HEK293 (cell line): ENCODE data around the gene GLTP.
A peak's percentile ranks its signal among the peaks of the same experiment; 100 is the strongest.

ENCODE experiments used
- HIC1 ChIP-seq: fragments of 450-650 bp; formaldehyde crosslinking; IDR thresholded peaks from 2 replicates; pipeline ENCODE4 v1.5.1; 2016; ENCODE audit warnings: missing biosample characterization, missing genetic modification characterization
- KLF1 ChIP-seq: fragments of 450-650 bp; formaldehyde crosslinking; IDR thresholded peaks from 2 replicates; pipeline ENCODE4 v1.5.1; 2016; ENCODE audit warnings: missing biosample characterization, missing genetic modification characterization
- KLF16 ChIP-seq: fragments of 450-650 bp; formaldehyde crosslinking; IDR thresholded peaks from 2 replicates; pipeline ENCODE4 v1.5.1; 2017; ENCODE audit warnings: missing biosample characterization, missing genetic modification characterization
- KLF8 ChIP-seq: fragments of 450-650 bp; formaldehyde crosslinking; IDR thresholded peaks from 2 replicates; pipeline ENCODE4 v1.5.1; 2016; ENCODE audit warnings: missing biosample characterization, missing genetic modification characterization
- SCRT2 ChIP-seq: fragments of 450-650 bp; formaldehyde crosslinking; IDR thresholded peaks from 2 replicates; pipeline ENCODE4 v1.5.1; 2016; ENCODE audit warnings: missing biosample characterization, missing genetic modification characterization
- SP3 ChIP-seq: fragments of 450-650 bp; formaldehyde crosslinking; IDR thresholded peaks from 2 replicates; pipeline ENCODE4 v1.5.1; 2016; ENCODE audit warnings: missing biosample characterization, missing genetic modification characterization
- SP7 ChIP-seq: fragments of 450-650 bp; formaldehyde crosslinking; IDR thresholded peaks from 2 replicates; pipeline ENCODE4 v1.5.1; 2016; ENCODE audit warnings: missing biosample characterization, missing genetic modification characterization
- ZBTB17 ChIP-seq: fragments of 450-650 bp; formaldehyde crosslinking; IDR thresholded peaks from 2 replicates; pipeline ENCODE4 v1.5.1; 2016; ENCODE audit warnings: missing biosample characterization, missing genetic modification characterization
- ZEB2 ChIP-seq: fragments of 450-650 bp; formaldehyde crosslinking; IDR thresholded peaks from 2 replicates; pipeline ENCODE4 v1.5.1; 2016; ENCODE audit warnings: missing biosample characterization, missing genetic modification characterization
- ZFHX2 ChIP-seq: fragments of 450-650 bp; formaldehyde crosslinking; conservative IDR thresholded peaks from 2 replicates; pipeline ENCODE4 v1.5.1; 2016; ENCODE audit warnings: missing biosample characterization, missing genetic modification characterization
- ZNF2 ChIP-seq: fragments of 450-650 bp; formaldehyde crosslinking; IDR thresholded peaks from 2 replicates; pipeline ENCODE4 v1.5.1; 2016; ENCODE audit warnings: missing biosample characterization, missing genetic modification characterization
- ZNF423 ChIP-seq: fragments of 450-650 bp; formaldehyde crosslinking; IDR thresholded peaks from 2 replicates; pipeline ENCODE4 v1.5.1; 2016; ENCODE audit warnings: missing biosample characterization, missing genetic modification characterization
- ZNF449 ChIP-seq: fragments of 450-650 bp; formaldehyde crosslinking; IDR thresholded peaks from 2 replicates; pipeline ENCODE4 v1.5.1; 2017; ENCODE audit warnings: missing biosample characterization, mild to moderate bottlenecking, missing genetic modification characterization, moderate library complexity
- ZNF48 ChIP-seq: fragments of 450-650 bp; formaldehyde crosslinking; IDR thresholded peaks from 2 replicates; pipeline ENCODE4 v1.5.1; 2016; ENCODE audit warnings: missing biosample characterization, missing genetic modification characterization
- ZNF558 ChIP-seq: fragments of 450-650 bp; formaldehyde crosslinking; IDR thresholded peaks from 2 replicates; pipeline ENCODE4 v1.5.1; 2016; ENCODE audit warnings: missing biosample characterization, missing genetic modification characterization
- ZNF561 ChIP-seq: fragments of 450-650 bp; IDR thresholded peaks from 2 replicates; pipeline ENCODE4 v1.5.1; 2018; ENCODE audit warnings: missing biosample characterization, missing genetic modification characterization, borderline replicate concordance
- ZNF585B ChIP-seq: fragments of 450-650 bp; formaldehyde crosslinking; IDR thresholded peaks from 2 replicates; pipeline ENCODE4 v1.5.1; 2016; ENCODE audit warnings: missing biosample characterization, missing genetic modification characterization
- ZNF610 ChIP-seq: fragments of 450-650 bp; formaldehyde crosslinking; IDR thresholded peaks from 2 replicates; pipeline ENCODE4 v1.5.1; 2016; ENCODE audit warnings: missing biosample characterization, missing genetic modification characterization, borderline replicate concordance
- ZNF624 ChIP-seq: fragments of 450-650 bp; formaldehyde crosslinking; IDR thresholded peaks from 2 replicates; pipeline ENCODE4 v1.5.1; 2017; ENCODE audit warnings: missing biosample characterization, missing genetic modification characterization
- ZNF654 ChIP-seq: fragments of 450-650 bp; formaldehyde crosslinking; IDR thresholded peaks from 2 replicates; pipeline ENCODE4 v1.5.1; 2016; ENCODE audit warnings: low read depth, missing biosample characterization, missing genetic modification characterization
- ZNF658 ChIP-seq: fragments of 450-650 bp; formaldehyde crosslinking; IDR thresholded peaks from 2 replicates; pipeline ENCODE4; 2016; ENCODE audit warnings: missing biosample characterization, missing genetic modification characterization
- ZNF76 ChIP-seq: fragments of 450-650 bp; formaldehyde crosslinking; IDR thresholded peaks from 2 replicates; pipeline ENCODE4; 2016; ENCODE audit warnings: low read depth, missing biosample characterization, missing genetic modification characterization, borderline replicate concordance
- ZNF776 ChIP-seq: fragments of 450-650 bp; formaldehyde crosslinking; IDR thresholded peaks from 2 replicates; pipeline ENCODE4 v1.5.0; 2017; ENCODE audit warnings: missing biosample characterization, missing genetic modification characterization, borderline replicate concordance
- ZXDB ChIP-seq: fragments of 450-650 bp; formaldehyde crosslinking; IDR thresholded peaks from 2 replicates; pipeline ENCODE4 v1.5.1; 2016; ENCODE audit warnings: missing biosample characterization, missing genetic modification characterization
- TF ChIP-seq, protein P1 (sequence below): fragments of 450-650 bp; formaldehyde crosslinking; IDR thresholded peaks from 2 replicates; pipeline ENCODE4 v1.5.1; 2016; ENCODE audit warnings: missing biosample characterization, missing genetic modification characterization
- TF ChIP-seq, protein P2 (sequence below): fragments of 450-650 bp; formaldehyde crosslinking; IDR thresholded peaks from 2 replicates; pipeline ENCODE4 v1.5.1; 2016; ENCODE audit warnings: missing biosample characterization, missing genetic modification characterization
- TF ChIP-seq, protein P3 (sequence below): fragments of 450-650 bp; formaldehyde crosslinking; IDR thresholded peaks from 2 replicates; pipeline ENCODE4 v1.5.1; 2017; ENCODE audit warnings: missing biosample characterization, missing genetic modification characterization

The GLTP gene

GRCh38 chr12:109844983-109845823, 35.1 kb downstream of the GLTP start (continued):
- TF ChIP-seq HIC1 (tag by site-specific recombination) = peak; percentile 70; the same call in 1 of the 2 replicates
- no peak for TF ChIP-seq KLF16 (tag by site-specific recombination)
- TF ChIP-seq, protein P1, sequence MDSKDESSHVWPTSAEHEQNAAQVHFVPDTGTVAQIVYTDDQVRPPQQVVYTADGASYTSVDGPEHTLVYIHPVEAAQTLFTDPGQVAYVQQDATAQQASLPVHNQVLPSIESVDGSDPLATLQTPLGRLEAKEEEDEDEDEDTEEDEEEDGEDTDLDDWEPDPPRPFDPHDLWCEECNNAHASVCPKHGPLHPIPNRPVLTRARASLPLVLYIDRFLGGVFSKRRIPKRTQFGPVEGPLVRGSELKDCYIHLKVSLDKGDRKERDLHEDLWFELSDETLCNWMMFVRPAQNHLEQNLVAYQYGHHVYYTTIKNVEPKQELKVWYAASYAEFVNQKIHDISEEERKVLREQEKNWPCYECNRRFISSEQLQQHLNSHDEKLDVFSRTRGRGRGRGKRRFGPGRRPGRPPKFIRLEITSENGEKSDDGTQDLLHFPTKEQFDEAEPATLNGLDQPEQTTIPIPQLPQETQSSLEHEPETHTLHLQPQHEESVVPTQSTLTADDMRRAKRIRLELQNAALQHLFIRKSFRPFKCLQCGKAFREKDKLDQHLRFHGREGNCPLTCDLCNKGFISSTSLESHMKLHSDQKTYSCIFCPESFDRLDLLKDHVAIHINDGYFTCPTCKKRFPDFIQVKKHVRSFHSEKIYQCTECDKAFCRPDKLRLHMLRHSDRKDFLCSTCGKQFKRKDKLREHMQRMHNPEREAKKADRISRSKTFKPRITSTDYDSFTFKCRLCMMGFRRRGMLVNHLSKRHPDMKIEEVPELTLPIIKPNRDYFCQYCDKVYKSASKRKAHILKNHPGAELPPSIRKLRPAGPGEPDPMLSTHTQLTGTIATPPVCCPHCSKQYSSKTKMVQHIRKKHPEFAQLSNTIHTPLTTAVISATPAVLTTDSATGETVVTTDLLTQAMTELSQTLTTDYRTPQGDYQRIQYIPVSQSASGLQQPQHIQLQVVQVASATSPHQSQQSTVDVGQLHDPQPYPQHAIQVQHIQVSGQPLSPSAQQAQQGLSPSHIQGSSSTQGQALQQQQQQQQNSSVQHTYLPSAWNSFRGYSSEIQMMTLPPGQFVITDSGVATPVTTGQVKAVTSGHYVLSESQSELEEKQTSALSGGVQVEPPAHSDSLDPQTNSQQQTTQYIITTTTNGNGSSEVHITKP (tag by site-specific recombination) = no peak
- peak; percentile 16 for TF ChIP-seq SP7 (tag by site-specific recombination)
- TF ChIP-seq, protein P2, sequence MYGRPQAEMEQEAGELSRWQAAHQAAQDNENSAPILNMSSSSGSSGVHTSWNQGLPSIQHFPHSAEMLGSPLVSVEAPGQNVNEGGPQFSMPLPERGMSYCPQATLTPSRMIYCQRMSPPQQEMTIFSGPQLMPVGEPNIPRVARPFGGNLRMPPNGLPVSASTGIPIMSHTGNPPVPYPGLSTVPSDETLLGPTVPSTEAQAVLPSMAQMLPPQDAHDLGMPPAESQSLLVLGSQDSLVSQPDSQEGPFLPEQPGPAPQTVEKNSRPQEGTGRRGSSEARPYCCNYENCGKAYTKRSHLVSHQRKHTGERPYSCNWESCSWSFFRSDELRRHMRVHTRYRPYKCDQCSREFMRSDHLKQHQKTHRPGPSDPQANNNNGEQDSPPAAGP (tag by site-specific recombination) = no peak; the same call in 1 of the 2 replicates
- no peak for TF ChIP-seq ZNF776
- TF ChIP-seq ZNF558 (tag by site-specific recombination) = no peak
- peak; percentile 76 for TF ChIP-seq SP3
- TF ChIP-seq SCRT2 = peak; percentile 50
- TF ChIP-seq ZNF610 = peak; percentile 78; the same call in 1 of the 2 replicates
- no peak for TF ChIP-seq ZNF624 (tag by site-specific recombination)
- TF ChIP-seq ZNF76 (tag by site-specific recombination) = peak; percentile 54; the same call in 1 of the 2 replicates
- peak; percentile 68 for TF ChIP-seq ZNF654 (tag by site-specific recombination)
- TF ChIP-seq KLF8 (tag by site-specific recombination) = peak; percentile 17
- no peak for TF ChIP-seq ZNF585B (tag by site-specific recombination)
- peak; percentile 71 for TF ChIP-seq ZFHX2 (tag by site-specific recombination)
- TF ChIP-seq ZNF423 (tag by site-specific recombination) = no peak
- no peak for TF ChIP-seq ZNF658
- no peak for TF ChIP-seq ZNF48
- no peak for TF ChIP-seq ZNF561 (tag by site-specific recombination)
- TF ChIP-seq, protein P3, sequence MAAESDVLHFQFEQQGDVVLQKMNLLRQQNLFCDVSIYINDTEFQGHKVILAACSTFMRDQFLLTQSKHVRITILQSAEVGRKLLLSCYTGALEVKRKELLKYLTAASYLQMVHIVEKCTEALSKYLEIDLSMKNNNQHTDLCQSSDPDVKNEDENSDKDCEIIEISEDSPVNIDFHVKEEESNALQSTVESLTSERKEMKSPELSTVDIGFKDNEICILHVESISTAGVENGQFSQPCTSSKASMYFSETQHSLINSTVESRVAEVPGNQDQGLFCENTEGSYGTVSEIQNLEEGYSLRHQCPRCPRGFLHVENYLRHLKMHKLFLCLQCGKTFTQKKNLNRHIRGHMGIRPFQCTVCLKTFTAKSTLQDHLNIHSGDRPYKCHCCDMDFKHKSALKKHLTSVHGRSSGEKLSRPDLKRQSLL = peak; percentile 67; the same call in 1 of the 2 replicates
- TF ChIP-seq ZNF449 (tag by site-specific recombination) = peak; percentile 23; the same call in 1 of the 2 replicates
- TF ChIP-seq KLF1 (tag by site-specific recombination) = 0 out of 2 replicates have a peak, but pooled peaks have one; percentile 23
- TF ChIP-seq ZBTB17 (tag by site-specific recombination) = 0 out of 2 replicates have a peak, but pooled peaks have one; percentile 32
- TF ChIP-seq ZXDB = peak; percentile 78; the same call in 1 of the 2 replicates
- TF ChIP-seq ZEB2 (tag by site-specific recombination) = 0 out of 2 replicates have a peak, but pooled peaks have one; percentile 27
- TF ChIP-seq ZNF2 (tag by site-specific recombination) = peak; percentile 61; the same call in 1 of the 2 replicates
